GM12874 (cell line): ENCODE measurements around the gene CIROP.

ENCODE experiments used
- CTCF ChIP-seq: IDR thresholded peaks from 2 replicates; pipeline ENCODE4 v1.5.1; 2011; ENCODE audit warnings: low read depth, mild to moderate bottlenecking, control low read depth, low read length, moderate library complexity; ENCODE audit not compliant: insufficient read depth

Gene CIROP

GRCh38 chr14:23104591-23105347, at the start of gene CIROP:
Gene CIROP, minus strand, starts transcription at chr14:23104989. Its CDS starts 69 bp downstream, at chr14:23104920.
- no peak for TF ChIP-seq CTCF

- no peak for TF ChIP-seq CTCF
These were observed 49.3 kb upstream of the CIROP start for GRCh38 chr14:23153851-23154796.

GRCh38 chr14:23151342-23151741, 46.6 kb upstream of the CIROP start:
- no peak for TF ChIP-seq CTCF

GRCh38 chr14:23149745-23150144, 45.0 kb upstream of the CIROP start:
- no peak for TF ChIP-seq CTCF

GRCh38 chr14:23148591-23149249, 43.9 kb upstream of the CIROP start:
- no peak for TF ChIP-seq CTCF

GRCh38 chr14:23147676-23148075, 42.9 kb upstream of the CIROP start:
- no peak for TF ChIP-seq CTCF

GRCh38 chr14:23146980-23147379, 42.2 kb upstream of the CIROP start:
- TF ChIP-seq CTCF, result no peak
